CD4-positive, CD25-positive, alpha-beta regulatory T cell (primary cell): Measurements from ENCODE around the gene PLG. TPM values are rescaled to one million over a fixed set of nuclear protein-coding genes. Genes with fewer than 3 reads are reported as not detected.
"Not testable (repeated sequence)": the region's sequence is repeated elsewhere in the genome, so short reads cannot be mapped to it uniquely, and the experiment has no call there.

Experiments used
- ATAC-seq, 2 donors: fragments of 150-1000 bp; cut with Tn5 transposase; one replicate each; pipeline ENCODE4 v1.10.0; 2021; ENCODE audit warnings: low read depth in 2 of 2, moderate number of reproducible peaks in 2 of 2, moderate library complexity in 1 of 2
- DNase-seq, 3 donors: peaks; one replicate each; pipeline versions ENCODE4 v3.0.0 to v3.0.0-alpha.2; 2012 to 2022; ENCODE audit warnings: mixed read lengths in 1 of 3
- H3K27ac ChIP-seq: one replicate; pipeline ENCODE4 v1.7.0; 2013; ENCODE audit warnings: mild to moderate bottlenecking, low read length; ENCODE audit not compliant: insufficient read depth, poor library complexity, severe bottlenecking
- H3K27me3 ChIP-seq: one replicate; pipeline ENCODE4 v1.7.0; 2013; ENCODE audit warnings: low read length; ENCODE audit not compliant: control insufficient read depth, insufficient read depth
- H3K36me3 ChIP-seq: one replicate; pipeline ENCODE4 v1.7.0; 2013; ENCODE audit warnings: mild to moderate bottlenecking, low read length, moderate library complexity; ENCODE audit not compliant: control insufficient read depth, insufficient read depth
- H3K4me1 ChIP-seq: 2 replicates; pipeline ENCODE4 v1.7.0; 2013; ENCODE audit warnings: mild to moderate bottlenecking, low read length; ENCODE audit not compliant: insufficient read depth, control insufficient read depth, poor library complexity, severe bottlenecking
- H3K4me3 ChIP-seq: one replicate; pipeline ENCODE4 v1.7.0; 2013; ENCODE audit warnings: low read depth, mild to moderate bottlenecking, low read length, moderate library complexity
- H3K9me3 ChIP-seq, 2 experiments: 1 replicate in 1 of 2; 2 replicates in 1 of 2; pipeline ENCODE4 v1.7.0; 2013; ENCODE audit warnings: low read length in 2 of 2, mild to moderate bottlenecking in 1 of 2, moderate library complexity in 1 of 2; ENCODE audit not compliant: control insufficient read depth in 2 of 2
- H3K27ac Mint-ChIP-seq, 3 donors: one replicate each; pipeline ENCODE4 v1.8.0; 2020 to 2022; ENCODE audit warnings: mild to moderate bottlenecking in 3 of 3, mixed read lengths in 3 of 3, moderate library complexity in 2 of 3
- H3K27me3 Mint-ChIP-seq: one replicate; pipeline ENCODE4 v1.8.0; 2022; ENCODE audit warnings: mild to moderate bottlenecking, mixed read lengths
- H3K36me3 Mint-ChIP-seq: one replicate; pipeline ENCODE4 v1.8.0; 2020; ENCODE audit warnings: mixed read lengths
- H3K4me1 Mint-ChIP-seq, 4 donors: one replicate each; pipeline ENCODE4 v1.8.0; 2020 to 2022; ENCODE audit warnings: mixed read lengths in 4 of 4, mild to moderate bottlenecking in 1 of 4
- H3K4me3 Mint-ChIP-seq, 4 donors: one replicate each; pipeline ENCODE4 v1.8.0; 2020 to 2022; ENCODE audit warnings: mild to moderate bottlenecking in 4 of 4, mixed read lengths in 4 of 4, moderate library complexity in 3 of 4
- H3K9me3 Mint-ChIP-seq, 7 donors: one replicate each; pipeline ENCODE4 v1.8.0; 2020 to 2022; ENCODE audit warnings: mixed read lengths in 7 of 7, mild to moderate bottlenecking in 3 of 7, moderate library complexity in 2 of 7
- polyA plus RNA-seq, 4 donors: library from polyadenylated mRNA; unstranded; fragments of 300-500 nt; fragmentation: Illumina TruSeq; gene quantifications; one replicate each; pipeline ENCODE4 v1.2.3, GENCODE V29; 2021
- total RNA-seq: library from RNA; stranded (reverse); gene quantifications from one replicate; pipeline ENCODE4 v1.2.3, GENCODE V29; 2022

PLG gene
- total and polyA plus RNA-seq, 5 donors from 2014 or later = not detected

GRCh38 chr6:160799801-160800506, 97.9 kb downstream of the PLG start:
- no peaks in the 10 kb centered on the region for H3K4me1 Mint-ChIP-seq
- H3K9me3 Mint-ChIP-seq = peaks cover 0 to 13% (median 3%) of the 10 kb centered on the region in 7 donors
- no peak overlapping the region for H3K4me3 Mint-ChIP-seq
- H3K4me3 ChIP-seq = no peak overlapping the region
- H3K9me3 ChIP-seq = peaks cover 9 to 11% of the 10 kb centered on the region in 2 experiments
- no peak overlapping the region for H3K27ac ChIP-seq
- H3K36me3 Mint-ChIP-seq = no peaks in the 10 kb centered on the region
- H3K4me1 ChIP-seq = no peaks in the 10 kb centered on the region
- DNase-seq (no peak), ATAC-seq (no peak)
- H3K36me3 ChIP-seq = no peaks in the 10 kb centered on the region
- H3K27ac Mint-ChIP-seq = no peak overlapping the region
- no peaks in the 10 kb centered on the region for H3K27me3 ChIP-seq
- no peaks in the 10 kb centered on the region for H3K27me3 Mint-ChIP-seq

DNA sequence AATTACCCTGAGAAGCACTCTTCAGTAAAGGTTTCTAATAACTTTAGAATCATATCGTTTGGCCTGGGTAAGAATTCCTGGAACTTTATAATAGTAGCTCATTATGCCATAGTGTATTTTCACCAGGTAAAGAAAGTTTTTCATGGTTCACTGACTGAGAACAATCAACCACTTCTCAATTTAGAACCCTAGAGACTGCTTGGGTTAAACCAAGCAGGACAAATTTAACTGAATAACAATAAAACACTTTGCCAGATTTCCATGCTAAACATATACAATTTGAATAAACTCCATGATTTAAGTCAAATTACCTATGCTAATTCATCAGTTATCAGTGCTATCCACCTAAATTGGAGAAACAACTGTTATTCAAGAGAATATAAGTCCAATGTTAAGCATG, 99.4 kb downstream of the PLG start:
- DNase-seq = no peak
- ATAC-seq = no peak
- Mint-ChIP-seq H3K27me3 (no peaks in the 10 kb centered on the region), H3K36me3 (no peaks in the 10 kb centered on the region), H3K4me3 (no peak overlapping the region), H3K27ac (no peak overlapping the region), H3K9me3 (peaks cover 0 to 13% (median 3%) of the 10 kb centered on the region in 7 donors), H3K4me1 (no peaks in the 10 kb centered on the region)
- Histone ChIP-seq H3K4me3 (no peak overlapping the region), H3K9me3 (peaks cover 9 to 11% of the 10 kb centered on the region in 2 experiments), H3K27me3 (no peaks in the 10 kb centered on the region), H3K36me3 (no peaks in the 10 kb centered on the region), H3K27ac (no peak overlapping the region), H3K4me1 (no peaks in the 10 kb centered on the region)

DNA sequence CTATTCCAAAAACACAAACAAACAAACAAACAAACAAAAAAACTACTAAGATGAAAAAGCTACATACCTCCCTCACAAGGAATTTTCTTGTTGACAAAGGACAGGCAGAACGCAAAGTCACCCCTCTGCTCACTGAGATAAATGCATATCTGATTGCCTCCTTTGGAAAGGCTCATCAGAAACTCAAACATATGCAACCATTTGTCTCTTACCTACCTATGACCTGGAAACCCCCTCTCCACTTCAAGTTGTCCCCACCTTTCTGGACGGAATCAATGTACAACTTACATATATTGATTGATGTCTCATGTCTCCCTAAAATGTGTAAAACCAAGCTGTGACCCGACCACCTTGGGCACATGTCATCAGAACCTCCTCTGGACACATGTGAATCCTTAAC, 100.0 kb downstream of the PLG start:
- H3K9me3 Mint-ChIP-seq = peaks cover 0 to 13% (median 3%) of the 10 kb centered on the region in 7 donors
- not testable (repeated sequence) for H3K4me1 Mint-ChIP-seq, H3K27me3 Mint-ChIP-seq, H3K27ac ChIP-seq, H3K27me3 ChIP-seq, DNase-seq, ATAC-seq, H3K27ac Mint-ChIP-seq, H3K4me1 ChIP-seq, H3K4me3 Mint-ChIP-seq, H3K36me3 ChIP-seq, H3K4me3 ChIP-seq, H3K36me3 Mint-ChIP-seq
- peaks cover 9 to 11% of the 10 kb centered on the region in 2 experiments for H3K9me3 ChIP-seq

Other genes with a start within 250 kb of the PLG start
- gene LPA, start 38.0 kb upstream of the PLG start, total RNA-seq = not detected
- not detected for gene LPA, start 38.0 kb upstream of the PLG start, polyA plus RNA-seq